HepG2 (cell line): Measurements from ENCODE around the gene PPME1. TPM values are rescaled to one million over a fixed set of nuclear protein-coding genes. Genes with fewer than 3 reads are reported as not detected.

ENCODE experiments used
- ATAC-seq: fragments of 200-7000 bp; cut with Tn5 transposase; 3 replicates; pipeline ENCODE4 v1.9.1; 2020; ENCODE audit warnings: mild to moderate bottlenecking, moderate library complexity
- BruUV-seq: library from RNA; stranded (reverse); fragments of 400-500 nt; replicated peaks from 2 replicates; lab custom pipeline; 2021; lab: Mats Ljungman, UMichigan
- CTCF ChIA-PET: fragments of 300-600 bp; formaldehyde crosslinking; extraction: SDS; loops from one replicate; lab custom pipeline; 2021; ENCODE audit warnings: low total read pairs, inconsistent platforms, low intra/inter-chr PET ratio; lab: Yijun Ruan, JAX
- POLR2A ChIA-PET: fragments of 350-600 bp; sonication (Branson Sonifier 250); formaldehyde crosslinking; loops from one replicate; lab custom pipeline; 2020; ENCODE audit warnings: antibody characterized with exemption, inconsistent platforms; lab: Yijun Ruan, JAX
- DNase-seq: peaks from one replicate; pipeline ENCODE4 v3.0.0-alpha.2; 2015; ENCODE audit warnings: low spot score
- FAIRE-seq: peaks from 3 replicates; lab custom pipeline; 2011; peaks lifted over from hg19 to GRCh38; lab: Jason Lieb, UNC
- H2AFZ ChIP-seq: one replicate; pipeline ENCODE4 v1.6.1; 2011; ENCODE audit warnings: low read length, inconsistent platforms
- H3K27ac ChIP-seq: fragments of 300-600 bp; 3 replicates; pipeline ENCODE4 v1.8.0; 2011; ENCODE audit warnings: mixed run types, mild to moderate bottlenecking, mixed read lengths, low read length, inconsistent platforms; ENCODE audit not compliant: insufficient read depth; ENCODE audit errors: extremely low read length
- H3K27me3 ChIP-seq, 2 experiments: fragments of 200-600 bp in 1 of 2; 2 replicates in 1 of 2; 3 replicates in 1 of 2; pipeline versions ENCODE4 v1.6.0 to v1.8.0; 2011; ENCODE audit warnings: low read length in 2 of 2, mild to moderate bottlenecking in 2 of 2, moderate library complexity in 2 of 2, inconsistent platforms in 1 of 2; ENCODE audit not compliant: insufficient read depth in 2 of 2, control insufficient read depth in 1 of 2
- H3K36me3 ChIP-seq, 2 experiments: fragments of 200-600 bp in 1 of 2; replicated peaks in 1 of 2; 2 replicates in 1 of 2; 3 replicates in 1 of 2; pipeline versions ENCODE4 v1.5.1 to v1.8.0; 2011; ENCODE audit warnings: low read length in 2 of 2, inconsistent platforms in 1 of 2; ENCODE audit not compliant: insufficient read depth in 2 of 2, control insufficient read depth in 1 of 2
- H3K4me1 ChIP-seq: 2 replicates; pipeline ENCODE4 v1.5.1; 2012; ENCODE audit warnings: low read length, inconsistent platforms; ENCODE audit not compliant: insufficient read depth
- H3K4me2 ChIP-seq: 2 replicates; pipeline ENCODE4 v1.6.0; 2011; ENCODE audit warnings: low read depth, low read length, inconsistent platforms
- H3K4me3 ChIP-seq, 3 experiments: fragments of 200-600 bp in 1 of 3; sonication (generic), shearing (Covaris generic) in 1 of 3; replicated peaks in 1 of 3; 2 replicates each; pipeline ENCODE4 v1.5.1; 2011 to 2016; ENCODE audit warnings: low read length in 3 of 3, inconsistent platforms in 2 of 3, low read depth in 2 of 3, mild to moderate bottlenecking in 2 of 3, control low read depth in 1 of 3, mixed read lengths in 1 of 3; ENCODE audit not compliant: insufficient read depth in 1 of 3
- H3K79me2 ChIP-seq: one replicate; pipeline ENCODE4 v1.6.1; 2011; ENCODE audit warnings: low read length, inconsistent platforms; ENCODE audit not compliant: insufficient read depth
- H3K9ac ChIP-seq: 2 replicates; pipeline ENCODE4 v1.6.0; 2011; ENCODE audit warnings: mild to moderate bottlenecking, low read depth, low read length, inconsistent platforms; ENCODE audit not compliant: insufficient read depth
- H3K9me3 ChIP-seq: 2 replicates; pipeline ENCODE4 v1.5.1; 2012; ENCODE audit warnings: mild to moderate bottlenecking, low read length
- H4K20me1 ChIP-seq: 2 replicates; pipeline ENCODE4 v1.6.0; 2011; ENCODE audit warnings: inconsistent platforms, mild to moderate bottlenecking, low read length, moderate library complexity; ENCODE audit not compliant: insufficient read depth
- ERF ChIP-seq: IDR thresholded peaks from 2 replicates; pipeline ENCODE4 v1.6.1; 2018; ENCODE audit warnings: missing biosample characterization, missing genetic modification reagents
- JDP2 ChIP-seq: sonication (generic); formaldehyde crosslinking; IDR thresholded peaks from 2 replicates; pipeline ENCODE4 v1.8.1; 2022; ENCODE audit warnings: missing genetic modification reagents, borderline replicate concordance
- KMT2A ChIP-seq: sonication (generic); formaldehyde crosslinking; IDR thresholded peaks from 2 replicates; pipeline ENCODE4 v1.4.0; 2020; ENCODE audit warnings: missing genetic modification reagents
- SP4 ChIP-seq: sonication (generic); formaldehyde crosslinking; IDR thresholded peaks from 2 replicates; pipeline ENCODE4 v1.8.1; 2023; ENCODE audit warnings: mild to moderate bottlenecking, missing genetic modification reagents
- TAF1 ChIP-seq: sonication (generic); formaldehyde crosslinking; IDR thresholded peaks from 2 replicates; pipeline ENCODE4 v1.4.0; 2020; ENCODE audit warnings: missing genetic modification reagents
- ZFP37 ChIP-seq: sonication (generic); formaldehyde crosslinking; IDR thresholded peaks from 2 replicates; pipeline ENCODE4 v1.4.0; 2020; ENCODE audit warnings: missing genetic modification reagents, borderline replicate concordance
- ZFP41 ChIP-seq: sonication (generic); formaldehyde crosslinking; IDR thresholded peaks from 2 replicates; pipeline ENCODE4 v1.4.0; 2020; ENCODE audit warnings: mild to moderate bottlenecking, missing genetic modification reagents, borderline replicate concordance
- ZNF652 ChIP-seq: IDR thresholded peaks from 2 replicates; pipeline ENCODE4 v1.6.1; 2016; ENCODE audit warnings: low read depth, borderline replicate concordance
- ZNF782 ChIP-seq: sonication (generic); formaldehyde crosslinking; IDR thresholded peaks from 2 replicates; pipeline ENCODE4 v1.4.0; 2020; ENCODE audit warnings: missing genetic modification reagents, mild to moderate bottlenecking, borderline replicate concordance
- WGBS: methylation state at CpG from one replicate; pipeline ENCODE4 v1.1.6; 2017; ENCODE audit warnings: low lambda C conversion rate; 5-methylcytosine and 5-hydroxymethylcytosine counted together
- in situ Hi-C: cut with HindIII; loops from 2 replicates; pipeline ENCODE4 v1.10.0; 2017; ENCODE audit warnings: low pct_unique_long_range_greater_than_20kb; ENCODE audit not compliant: extremely low pct_ligation_motif_present
- intact Hi-C: fragments of 100-400 bp; cut with micrococcal nuclease; formaldehyde crosslinking; loops from one replicate; pipeline ENCODE4 v1.10.0; 2022; ENCODE audit not compliant: unreplicated experiment
- polyA plus RNA-seq, 8 experiments: library from polyadenylated mRNA; depleted of rRNA in 3 of 8; stranded (reverse) in 7 of 8; unstranded in 1 of 8; fragments of >200 nt; fragmentation: Illumina TruSeq in 4 of 8; extraction: Trizol in 4 of 8; gene quantifications; 2 replicates each; pipeline versions ENCODE4 v1.2.1 to v1.2.3, GENCODE V29; 2011 to 2016; ENCODE audit warnings: low read depth in 4 of 8, missing spikeins in 1 of 8, mixed read lengths in 1 of 8; ENCODE audit not compliant: insufficient read depth in 1 of 8
- total RNA-seq, 5 experiments: library from RNA; depleted of rRNA; stranded (reverse); fragments of >200 nt; fragmentation: Illumina TruSeq; extraction: Trizol; gene quantifications; 2 replicates each; pipeline ENCODE4 v1.2.3, GENCODE V29; 2016; ENCODE audit warnings: low read depth in 1 of 5
- TF ChIP-seq, protein P1 (sequence below): sonication (generic); formaldehyde crosslinking; IDR thresholded peaks from 2 replicates; pipeline ENCODE4 v1.4.0; 2020; ENCODE audit warnings: missing genetic modification reagents
- TF ChIP-seq, protein P2 (sequence below): sonication (generic); formaldehyde crosslinking; conservative IDR thresholded peaks from 2 replicates; pipeline ENCODE4 v1.5.0; 2020; ENCODE audit warnings: missing genetic modification reagents
- TF ChIP-seq, protein P3 (sequence below): sonication (generic); formaldehyde crosslinking; IDR thresholded peaks from 2 replicates; pipeline ENCODE4 v1.4.0; 2020; ENCODE audit warnings: mild to moderate bottlenecking, missing genetic modification reagents
- TF ChIP-seq, protein P4 (sequence below), 2 experiments: sonication (generic) in 1 of 2; formaldehyde crosslinking in 1 of 2; IDR thresholded peaks; 2 replicates each; pipeline versions ENCODE4 v1.5.1 to v1.6.1; 2011 to 2020; ENCODE audit warnings: borderline replicate concordance in 1 of 2, low read depth in 1 of 2, low read length in 1 of 2, mild to moderate bottlenecking in 1 of 2, missing genetic modification reagents in 1 of 2, moderate library complexity in 1 of 2
- TF ChIP-seq, protein P5 (sequence below): sonication (generic); formaldehyde crosslinking; IDR thresholded peaks from 2 replicates; pipeline ENCODE4 v1.5.1; 2020; ENCODE audit warnings: mild to moderate bottlenecking, missing genetic modification reagents, moderate library complexity

The PPME1 gene
- total and polyA plus RNA-seq, 2 of the 13 experiments (the other 11 are each of a cell fraction or from before 2014, with no cell fraction given), result 31.3 to 56.0 TPM

DNA sequence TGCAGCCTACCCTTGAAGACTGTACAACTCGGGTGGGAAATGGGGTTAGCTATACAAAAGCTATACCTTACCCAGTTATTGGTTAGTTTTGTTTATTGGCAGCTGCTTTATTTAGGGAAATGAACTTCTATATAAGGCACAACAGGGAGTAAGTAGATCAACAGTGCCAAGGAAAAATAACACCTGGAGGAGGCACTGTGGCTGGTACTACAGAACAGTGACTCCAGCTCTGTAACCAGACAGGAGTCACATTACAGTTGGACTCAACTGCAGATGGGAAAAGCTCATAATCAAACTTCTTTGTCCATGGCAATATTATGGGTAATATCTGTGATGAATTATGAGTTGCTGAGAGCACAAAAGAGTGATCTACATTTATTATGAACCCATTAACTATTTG is 126.4 kb downstream of the PPME1 start:
- Histone ChIP-seq H3K79me2 (no peaks in the 10 kb centered on the region), H3K9me3 (no peaks in the 10 kb centered on the region), H3K36me3 (no peaks in the 10 kb centered on the region), H3K4me2 (no peak overlapping the region), H3K27me3 (peaks cover 0 to 4% of the 10 kb centered on the region in 2 experiments; a peak in 2 of 5 replicates), H3K27ac (no peak overlapping the region), H3K4me3 (no peak overlapping the region), H3K4me1 (no peaks in the 10 kb centered on the region), H2AFZ (no peak overlapping the region), H3K9ac (no peak overlapping the region), H4K20me1 (no peaks in the 10 kb centered on the region)
- 84% methylated on average over 1 of the region's 1 CpG for WGBS
- in situ Hi-C loops (no loop called here), intact Hi-C loops (no loop called here)
- ATAC-seq (no peak), FAIRE-seq (no peak), DNase-seq (no peak)
- ChIA-PET POLR2A (no interaction called here), CTCF (no interaction called here)
- BruUV-seq, result no TSS peak
- TF ChIP-seq ZNF652 (CRISPR knock-in tag), result no peak
- no peak for TF ChIP-seq ERF (CRISPR knock-in tag)
- TF ChIP-seq, protein P1, sequence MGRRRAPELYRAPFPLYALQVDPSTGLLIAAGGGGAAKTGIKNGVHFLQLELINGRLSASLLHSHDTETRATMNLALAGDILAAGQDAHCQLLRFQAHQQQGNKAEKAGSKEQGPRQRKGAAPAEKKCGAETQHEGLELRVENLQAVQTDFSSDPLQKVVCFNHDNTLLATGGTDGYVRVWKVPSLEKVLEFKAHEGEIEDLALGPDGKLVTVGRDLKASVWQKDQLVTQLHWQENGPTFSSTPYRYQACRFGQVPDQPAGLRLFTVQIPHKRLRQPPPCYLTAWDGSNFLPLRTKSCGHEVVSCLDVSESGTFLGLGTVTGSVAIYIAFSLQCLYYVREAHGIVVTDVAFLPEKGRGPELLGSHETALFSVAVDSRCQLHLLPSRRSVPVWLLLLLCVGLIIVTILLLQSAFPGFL (CRISPR knock-in tag), result no peak
- no peak for TF ChIP-seq ZFP37 (CRISPR knock-in tag)
- no peak for TF ChIP-seq ZFP41 (CRISPR knock-in tag)
- TF ChIP-seq, protein P2, sequence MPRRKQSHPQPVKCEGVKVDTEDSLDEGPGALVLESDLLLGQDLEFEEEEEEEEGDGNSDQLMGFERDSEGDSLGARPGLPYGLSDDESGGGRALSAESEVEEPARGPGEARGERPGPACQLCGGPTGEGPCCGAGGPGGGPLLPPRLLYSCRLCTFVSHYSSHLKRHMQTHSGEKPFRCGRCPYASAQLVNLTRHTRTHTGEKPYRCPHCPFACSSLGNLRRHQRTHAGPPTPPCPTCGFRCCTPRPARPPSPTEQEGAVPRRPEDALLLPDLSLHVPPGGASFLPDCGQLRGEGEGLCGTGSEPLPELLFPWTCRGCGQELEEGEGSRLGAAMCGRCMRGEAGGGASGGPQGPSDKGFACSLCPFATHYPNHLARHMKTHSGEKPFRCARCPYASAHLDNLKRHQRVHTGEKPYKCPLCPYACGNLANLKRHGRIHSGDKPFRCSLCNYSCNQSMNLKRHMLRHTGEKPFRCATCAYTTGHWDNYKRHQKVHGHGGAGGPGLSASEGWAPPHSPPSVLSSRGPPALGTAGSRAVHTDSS (CRISPR knock-in tag), result no peak
- no peak for TF ChIP-seq KMT2A (CRISPR knock-in tag)
- TF ChIP-seq, protein P3, sequence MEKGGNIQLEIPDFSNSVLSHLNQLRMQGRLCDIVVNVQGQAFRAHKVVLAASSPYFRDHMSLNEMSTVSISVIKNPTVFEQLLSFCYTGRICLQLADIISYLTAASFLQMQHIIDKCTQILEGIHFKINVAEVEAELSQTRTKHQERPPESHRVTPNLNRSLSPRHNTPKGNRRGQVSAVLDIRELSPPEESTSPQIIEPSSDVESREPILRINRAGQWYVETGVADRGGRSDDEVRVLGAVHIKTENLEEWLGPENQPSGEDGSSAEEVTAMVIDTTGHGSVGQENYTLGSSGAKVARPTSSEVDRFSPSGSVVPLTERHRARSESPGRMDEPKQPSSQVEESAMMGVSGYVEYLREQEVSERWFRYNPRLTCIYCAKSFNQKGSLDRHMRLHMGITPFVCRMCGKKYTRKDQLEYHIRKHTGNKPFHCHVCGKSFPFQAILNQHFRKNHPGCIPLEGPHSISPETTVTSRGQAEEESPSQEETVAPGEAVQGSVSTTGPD (CRISPR knock-in tag), result no peak
- TF ChIP-seq, protein P4, sequence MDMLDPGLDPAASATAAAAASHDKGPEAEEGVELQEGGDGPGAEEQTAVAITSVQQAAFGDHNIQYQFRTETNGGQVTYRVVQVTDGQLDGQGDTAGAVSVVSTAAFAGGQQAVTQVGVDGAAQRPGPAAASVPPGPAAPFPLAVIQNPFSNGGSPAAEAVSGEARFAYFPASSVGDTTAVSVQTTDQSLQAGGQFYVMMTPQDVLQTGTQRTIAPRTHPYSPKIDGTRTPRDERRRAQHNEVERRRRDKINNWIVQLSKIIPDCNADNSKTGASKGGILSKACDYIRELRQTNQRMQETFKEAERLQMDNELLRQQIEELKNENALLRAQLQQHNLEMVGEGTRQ (IDR thresholded peaks at IDR 0.05; ENCODE audit: low read depth, low read length), result no peak
- TF ChIP-seq, protein P4 (CRISPR knock-in tag; IDR thresholded peaks at IDR 0.05; ENCODE audit: borderline replicate concordance), result no peak
- TF ChIP-seq, protein P5, sequence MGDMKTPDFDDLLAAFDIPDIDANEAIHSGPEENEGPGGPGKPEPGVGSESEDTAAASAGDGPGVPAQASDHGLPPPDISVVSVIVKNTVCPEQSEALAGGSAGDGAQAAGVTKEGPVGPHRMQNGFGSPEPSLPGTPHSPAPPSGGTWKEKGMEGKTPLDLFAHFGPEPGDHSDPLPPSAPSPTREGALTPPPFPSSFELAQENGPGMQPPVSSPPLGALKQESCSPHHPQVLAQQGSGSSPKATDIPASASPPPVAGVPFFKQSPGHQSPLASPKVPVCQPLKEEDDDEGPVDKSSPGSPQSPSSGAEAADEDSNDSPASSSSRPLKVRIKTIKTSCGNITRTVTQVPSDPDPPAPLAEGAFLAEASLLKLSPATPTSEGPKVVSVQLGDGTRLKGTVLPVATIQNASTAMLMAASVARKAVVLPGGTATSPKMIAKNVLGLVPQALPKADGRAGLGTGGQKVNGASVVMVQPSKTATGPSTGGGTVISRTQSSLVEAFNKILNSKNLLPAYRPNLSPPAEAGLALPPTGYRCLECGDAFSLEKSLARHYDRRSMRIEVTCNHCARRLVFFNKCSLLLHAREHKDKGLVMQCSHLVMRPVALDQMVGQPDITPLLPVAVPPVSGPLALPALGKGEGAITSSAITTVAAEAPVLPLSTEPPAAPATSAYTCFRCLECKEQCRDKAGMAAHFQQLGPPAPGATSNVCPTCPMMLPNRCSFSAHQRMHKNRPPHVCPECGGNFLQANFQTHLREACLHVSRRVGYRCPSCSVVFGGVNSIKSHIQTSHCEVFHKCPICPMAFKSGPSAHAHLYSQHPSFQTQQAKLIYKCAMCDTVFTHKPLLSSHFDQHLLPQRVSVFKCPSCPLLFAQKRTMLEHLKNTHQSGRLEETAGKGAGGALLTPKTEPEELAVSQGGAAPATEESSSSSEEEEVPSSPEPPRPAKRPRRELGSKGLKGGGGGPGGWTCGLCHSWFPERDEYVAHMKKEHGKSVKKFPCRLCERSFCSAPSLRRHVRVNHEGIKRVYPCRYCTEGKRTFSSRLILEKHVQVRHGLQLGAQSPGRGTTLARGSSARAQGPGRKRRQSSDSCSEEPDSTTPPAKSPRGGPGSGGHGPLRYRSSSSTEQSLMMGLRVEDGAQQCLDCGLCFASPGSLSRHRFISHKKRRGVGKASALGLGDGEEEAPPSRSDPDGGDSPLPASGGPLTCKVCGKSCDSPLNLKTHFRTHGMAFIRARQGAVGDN (CRISPR knock-in tag), result no peak
- TF ChIP-seq JDP2 (CRISPR knock-in tag), result no peak
- no peak for TF ChIP-seq ZNF782 (CRISPR knock-in tag)
- no peak for TF ChIP-seq TAF1 (CRISPR knock-in tag)
- TF ChIP-seq SP4, result no peak
